Neural progenitor cell (in vitro differentiated cells): ENCODE results near the gene CCDC90B. TPM values are rescaled to one million over a fixed set of nuclear protein-coding genes. Genes with fewer than 3 reads are reported as not detected.
A peak's percentile ranks its signal among the peaks of the same experiment; 100 is the strongest.

Experiments
- DNase-seq: peaks from one replicate; pipeline ENCODE4 v3.0.0-alpha.2; 2016; ENCODE audit warnings: low spot score
- H2AFZ ChIP-seq: fragments of 200-600 bp; sonication (generic); replicated peaks from 2 replicates; pipeline ENCODE4 v1.6.1; 2016; ENCODE audit warnings: antibody characterized with exemption
- H3F3A ChIP-seq: fragments of 200-600 bp; sonication (generic); 2 replicates; pipeline ENCODE4 v1.6.1; 2016; ENCODE audit warnings: antibody characterized with exemption, low read depth
- H3K27ac ChIP-seq: fragments of 200-600 bp; sonication (generic); 2 replicates; pipeline ENCODE4 v1.5.1; 2016; ENCODE audit warnings: mild to moderate bottlenecking
- H3K27me3 ChIP-seq: fragments of 200-600 bp; sonication (generic); 2 replicates; pipeline ENCODE4 v1.6.1; 2016; ENCODE audit warnings: mild to moderate bottlenecking, moderate library complexity
- H3K36me3 ChIP-seq: fragments of 200-600 bp; sonication (generic); 2 replicates; pipeline ENCODE4 v1.5.1; 2016
- H3K4me1 ChIP-seq: fragments of 200-600 bp; sonication (generic); 2 replicates; pipeline ENCODE4 v1.6.1; 2016; ENCODE audit warnings: mixed run types
- H3K4me2 ChIP-seq: fragments of 200-600 bp; sonication (generic); 2 replicates; pipeline ENCODE4 v1.6.1; 2016
- H3K4me3 ChIP-seq: fragments of 200-600 bp; sonication (generic); 2 replicates; pipeline ENCODE4 v1.5.1; 2016
- H3K79me2 ChIP-seq: fragments of 200-600 bp; sonication (generic); 2 replicates; pipeline ENCODE4 v1.6.1; 2016; ENCODE audit warnings: low read depth
- H3K9ac ChIP-seq: fragments of 200-600 bp; sonication (generic); 2 replicates; pipeline ENCODE4 v1.6.1; 2016
- H3K9me3 ChIP-seq: fragments of 200-600 bp; sonication (generic); 2 replicates; pipeline ENCODE4 v1.5.1; 2016; ENCODE audit warnings: low read depth
- H4K20me1 ChIP-seq: fragments of 200-600 bp; sonication (generic); 2 replicates; pipeline ENCODE4 v1.6.1; 2016; ENCODE audit warnings: low read depth
- H3K27ac Mint-ChIP-seq: 3 replicates; pipeline ENCODE4 v1.8.0; 2021; ENCODE audit warnings: mixed read lengths
- H3K27me3 Mint-ChIP-seq: 2 replicates; pipeline ENCODE4 v1.8.0; 2022; ENCODE audit warnings: low read depth, mild to moderate bottlenecking, inconsistent platforms, moderate library complexity, mixed read lengths; ENCODE audit not compliant: insufficient read depth
- H3K36me3 Mint-ChIP-seq: 3 replicates; pipeline ENCODE4 v1.8.0; 2021; ENCODE audit warnings: mixed read lengths
- H3K4me1 Mint-ChIP-seq: 3 replicates; pipeline ENCODE4 v1.8.0; 2021; ENCODE audit warnings: mixed read lengths
- H3K4me3 Mint-ChIP-seq: 3 replicates; pipeline ENCODE4 v1.8.0; 2021; ENCODE audit warnings: mild to moderate bottlenecking, moderate library complexity, mixed read lengths
- H3K9me3 Mint-ChIP-seq: 3 replicates; pipeline ENCODE4 v1.8.0; 2020; ENCODE audit warnings: mixed read lengths
- EZH2 ChIP-seq: fragments of 200-600 bp; sonication (generic); IDR thresholded peaks from 2 replicates; pipeline ENCODE4 v1.6.1; 2017; ENCODE audit warnings: antibody characterized with exemption, mild to moderate bottlenecking, moderate library complexity
- EZH2phosphoT487 ChIP-seq: fragments of 200-600 bp; sonication (generic); IDR thresholded peaks from 2 replicates; pipeline ENCODE4 v1.6.1; 2017; ENCODE audit warnings: antibody characterized with exemption
- total RNA-seq: library from RNA; depleted of rRNA; stranded (reverse); fragments of >200 nt; gene quantifications from 2 replicates; pipeline ENCODE4 v1.2.3, GENCODE V29; 2015; ENCODE audit warnings: low replicate concordance
- TF ChIP-seq, protein P1 (sequence below): fragments of 200-600 bp; sonication (generic); IDR thresholded peaks from 2 replicates; pipeline ENCODE4 v1.5.1; 2017; ENCODE audit warnings: antibody characterized with exemption, mild to moderate bottlenecking

The CCDC90B gene
- total RNA-seq, 1 donor from 2014 or later, result 91.5 TPM

DNA sequence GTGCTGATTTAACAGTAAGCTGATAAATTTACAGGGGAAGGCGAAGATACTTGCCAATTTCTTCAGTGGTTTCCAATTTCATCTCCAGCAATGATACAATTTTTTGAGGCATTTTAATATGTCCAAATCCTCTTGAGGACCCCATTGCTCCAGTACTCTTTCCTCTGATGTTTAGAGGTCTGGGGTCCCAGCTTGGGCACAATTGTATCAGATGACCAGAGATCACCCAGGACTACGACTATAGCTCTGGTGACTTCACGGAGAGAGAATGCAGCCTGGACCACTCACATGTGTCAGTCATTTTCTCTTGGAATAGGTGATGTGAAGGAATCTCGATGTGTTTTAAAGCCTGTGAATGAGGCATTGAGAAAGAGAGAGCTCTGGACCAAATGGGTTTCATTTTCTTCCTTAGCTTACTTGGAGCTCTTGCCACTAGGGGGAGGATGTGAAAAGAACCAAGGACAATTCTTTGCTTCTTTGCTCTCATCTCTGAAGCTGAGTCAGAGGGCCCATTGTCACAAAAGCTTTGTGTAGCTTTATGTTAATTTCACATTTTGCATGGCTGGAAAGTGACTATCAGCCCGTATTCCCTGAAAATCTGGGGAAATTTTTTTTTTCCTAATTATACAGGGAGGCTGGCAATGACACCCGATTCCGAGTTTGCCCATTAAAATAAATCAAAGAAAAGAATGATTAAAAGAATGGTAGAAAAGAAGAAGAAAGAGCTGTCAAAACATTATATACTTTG, 6.7 kb upstream of the CCDC90B start:
- no peaks in the 10 kb centered on the region for H3F3A ChIP-seq
- H3K27ac ChIP-seq, result no peak overlapping the region
- H3K79me2 ChIP-seq, result no peaks in the 10 kb centered on the region
- Mint-ChIP-seq H3K9me3 (no peaks in the 10 kb centered on the region), H3K4me3 (no peak overlapping the region), H3K36me3 (no peaks in the 10 kb centered on the region), H3K27me3 (peaks cover 4% of the 10 kb centered on the region), H3K4me1 (peaks cover 10% of the 10 kb centered on the region), H3K27ac (peak overlapping the region; percentile 97)
- no peaks in the 10 kb centered on the region for H3K36me3 ChIP-seq
- no peak overlapping the region for H3K4me3 ChIP-seq
- TF ChIP-seq EZH2 (no peak), EZH2phosphoT487 (no peak)
- TF ChIP-seq, protein P1, sequence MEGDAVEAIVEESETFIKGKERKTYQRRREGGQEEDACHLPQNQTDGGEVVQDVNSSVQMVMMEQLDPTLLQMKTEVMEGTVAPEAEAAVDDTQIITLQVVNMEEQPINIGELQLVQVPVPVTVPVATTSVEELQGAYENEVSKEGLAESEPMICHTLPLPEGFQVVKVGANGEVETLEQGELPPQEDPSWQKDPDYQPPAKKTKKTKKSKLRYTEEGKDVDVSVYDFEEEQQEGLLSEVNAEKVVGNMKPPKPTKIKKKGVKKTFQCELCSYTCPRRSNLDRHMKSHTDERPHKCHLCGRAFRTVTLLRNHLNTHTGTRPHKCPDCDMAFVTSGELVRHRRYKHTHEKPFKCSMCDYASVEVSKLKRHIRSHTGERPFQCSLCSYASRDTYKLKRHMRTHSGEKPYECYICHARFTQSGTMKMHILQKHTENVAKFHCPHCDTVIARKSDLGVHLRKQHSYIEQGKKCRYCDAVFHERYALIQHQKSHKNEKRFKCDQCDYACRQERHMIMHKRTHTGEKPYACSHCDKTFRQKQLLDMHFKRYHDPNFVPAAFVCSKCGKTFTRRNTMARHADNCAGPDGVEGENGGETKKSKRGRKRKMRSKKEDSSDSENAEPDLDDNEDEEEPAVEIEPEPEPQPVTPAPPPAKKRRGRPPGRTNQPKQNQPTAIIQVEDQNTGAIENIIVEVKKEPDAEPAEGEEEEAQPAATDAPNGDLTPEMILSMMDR, result peak; percentile 79
- H2AFZ ChIP-seq, result peak overlapping the region; percentile 88
- no peaks in the 10 kb centered on the region for H4K20me1 ChIP-seq
- no peaks in the 10 kb centered on the region for H3K27me3 ChIP-seq
- peak; percentile 85 for DNase-seq
- no peak overlapping the region for H3K4me2 ChIP-seq
- H3K9ac ChIP-seq, result no peak overlapping the region
- H3K9me3 ChIP-seq, result no peaks in the 10 kb centered on the region
- H3K4me1 ChIP-seq, result no peaks in the 10 kb centered on the region

DNA sequence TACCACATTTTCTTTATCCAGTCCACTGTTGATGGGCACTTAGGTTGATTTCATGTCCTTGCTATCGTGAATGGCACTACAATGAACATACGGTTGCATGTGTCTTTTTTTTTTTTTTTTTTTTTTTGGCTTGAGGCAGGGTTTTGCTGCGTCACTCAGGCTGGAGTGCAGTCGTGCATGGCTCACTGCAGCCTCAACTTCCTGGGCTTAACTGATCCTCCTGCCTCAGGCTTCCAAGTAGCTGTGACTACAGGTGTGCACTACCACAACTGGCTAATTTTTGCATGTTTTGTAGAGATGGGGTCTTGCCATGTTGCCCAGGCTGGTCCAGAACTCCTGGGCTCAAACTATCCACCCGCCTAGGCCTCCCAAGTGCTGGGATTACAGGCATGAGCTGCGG, 1.5 kb upstream of the CCDC90B start:
- H3K79me2 ChIP-seq, result peaks cover 30% of the 10 kb centered on the region
- no peak overlapping the region for H3K27ac ChIP-seq
- DNase-seq, result no peak
- H3K9ac ChIP-seq, result no peak overlapping the region
- Mint-ChIP-seq H3K27ac (no peak overlapping the region), H3K4me1 (peaks cover 23% of the 10 kb centered on the region), H3K36me3 (no peaks in the 10 kb centered on the region), H3K4me3 (peak overlapping the region; percentile 26), H3K27me3 (no peaks in the 10 kb centered on the region), H3K9me3 (no peaks in the 10 kb centered on the region)
- no peaks in the 10 kb centered on the region for H3K27me3 ChIP-seq
- H3F3A ChIP-seq, result no peaks in the 10 kb centered on the region
- no peak overlapping the region for H3K4me2 ChIP-seq
- H3K4me1 ChIP-seq, result peaks cover 8% of the 10 kb centered on the region
- H4K20me1 ChIP-seq, result no peaks in the 10 kb centered on the region
- TF ChIP-seq EZH2phosphoT487 (no peak), EZH2 (no peak)
- TF ChIP-seq, protein P1, result no peak
- no peak overlapping the region for H2AFZ ChIP-seq
- H3K9me3 ChIP-seq, result no peaks in the 10 kb centered on the region
- H3K36me3 ChIP-seq, result no peaks in the 10 kb centered on the region
- H3K4me3 ChIP-seq, result no peak overlapping the region

DNA sequence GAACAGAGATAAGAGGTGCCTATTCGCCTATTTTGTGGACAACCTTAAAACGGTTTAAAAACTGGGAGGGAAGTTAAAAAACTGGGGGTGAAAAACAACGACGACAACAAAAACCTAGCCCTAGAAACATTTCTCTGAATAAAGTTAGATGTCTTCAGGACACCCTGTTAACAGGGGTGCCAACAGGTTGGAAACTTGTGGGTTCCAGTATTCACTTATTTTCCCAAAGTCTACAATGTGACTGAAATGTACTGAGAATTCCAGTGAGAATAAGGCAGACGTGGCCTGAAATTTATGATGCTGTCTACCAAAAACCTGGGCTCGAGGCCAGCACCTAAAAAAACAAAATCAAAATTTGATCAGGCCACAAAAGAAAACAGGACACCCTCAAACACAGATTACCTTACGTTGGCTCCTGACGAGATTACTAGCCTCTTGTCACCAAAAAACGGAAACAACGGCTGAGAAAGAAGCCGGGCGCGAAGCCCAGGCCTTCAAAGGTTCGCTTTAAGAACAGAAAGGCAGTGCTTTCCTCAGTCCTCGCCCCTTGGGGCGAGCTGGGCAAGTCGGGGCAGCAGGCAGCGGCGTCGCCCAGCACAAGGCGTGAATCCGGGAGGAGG, 906 bp downstream of the CCDC90B start:
- TF ChIP-seq, protein P1, result no peak
- TF ChIP-seq EZH2phosphoT487, result no peak
- no peak for TF ChIP-seq EZH2
- peak overlapping the region; percentile 98 for H3K27ac Mint-ChIP-seq
- H3K36me3 Mint-ChIP-seq, result no peaks in the 10 kb centered on the region
- Histone ChIP-seq H3K27ac (peak overlapping the region; percentile 54), H3K9me3 (no peaks in the 10 kb centered on the region), H3K4me1 (peaks cover 8% of the 10 kb centered on the region), H3K4me3 (peak overlapping the region; percentile 84), H3F3A (no peaks in the 10 kb centered on the region), H4K20me1 (no peaks in the 10 kb centered on the region), H3K4me2 (peak overlapping the region; percentile 88), H3K27me3 (no peaks in the 10 kb centered on the region), H3K9ac (peak overlapping the region; percentile 80), H3K36me3 (no peaks in the 10 kb centered on the region), H2AFZ (peak overlapping the region; percentile 93), H3K79me2 (peaks cover 53% of the 10 kb centered on the region)
- peaks cover 25% of the 10 kb centered on the region for H3K4me1 Mint-ChIP-seq
- no peaks in the 10 kb centered on the region for H3K9me3 Mint-ChIP-seq
- no peaks in the 10 kb centered on the region for H3K27me3 Mint-ChIP-seq
- DNase-seq, result no peak
- H3K4me3 Mint-ChIP-seq, result peak overlapping the region; percentile 90
